ENCODE results near the gene LONRF2. TPM values are rescaled to one million over a fixed set of nuclear protein-coding genes. Genes with fewer than 3 reads are reported as not detected.
"Not testable (repeated sequence)": the region's sequence is repeated elsewhere in the genome, so short reads cannot be mapped to it uniquely, and the experiment has no call there.

LONRF2 gene
- total RNA-seq: 2.8 TPM

DNA sequence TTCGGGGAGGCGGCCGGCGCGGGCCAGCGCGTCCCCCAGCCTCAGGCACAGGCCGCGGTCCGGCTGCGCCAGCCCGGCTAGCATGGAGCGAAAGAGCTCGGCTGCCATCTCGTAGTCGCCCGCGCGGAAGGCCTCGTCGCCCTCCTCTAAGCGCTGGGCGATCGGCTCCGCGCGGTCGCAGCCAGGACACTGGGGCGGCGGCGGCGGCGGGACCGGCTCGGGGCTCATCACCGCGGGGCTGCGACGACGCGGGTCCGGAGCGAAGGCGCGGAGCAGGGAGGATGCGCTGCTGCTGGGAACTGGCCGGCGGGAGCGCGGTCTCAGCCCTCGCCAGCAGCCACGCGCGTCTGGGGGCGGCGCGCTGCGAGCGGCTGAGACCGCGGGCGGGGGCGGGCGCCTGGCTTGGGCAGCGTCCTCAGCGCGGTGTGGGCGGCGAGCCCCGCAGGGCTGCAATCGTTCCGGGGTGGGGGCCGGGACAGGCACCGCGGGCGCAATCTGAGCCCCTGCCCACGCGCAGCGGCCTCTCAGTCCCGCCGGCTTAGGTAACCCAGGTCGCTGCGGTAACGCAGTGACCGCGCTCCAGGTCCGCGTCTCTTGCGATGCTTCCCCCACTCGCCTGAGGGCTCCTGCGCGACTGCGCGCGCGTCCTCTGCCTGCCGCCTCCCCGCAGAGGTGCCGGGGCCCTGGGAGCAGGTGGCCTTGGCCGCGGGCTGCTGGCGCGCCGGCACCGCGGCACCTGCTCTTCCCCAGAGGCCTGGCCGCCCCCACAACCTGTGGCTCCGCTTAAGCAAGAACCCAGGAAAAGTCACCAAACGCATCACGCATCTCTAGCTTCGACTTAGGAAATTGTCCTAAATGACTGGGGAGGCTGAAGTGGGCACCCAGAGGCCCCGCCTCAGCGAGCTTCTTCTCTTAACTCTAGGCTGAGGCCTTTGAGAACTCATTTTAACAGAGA is at the start of gene LONRF2:
Gene LONRF2 (minus strand): TSS at position 636 of the 955 bp plus-strand sequence. CDS start 408 bp downstream, at position 228.
- DNase-seq: no peak

DNA sequence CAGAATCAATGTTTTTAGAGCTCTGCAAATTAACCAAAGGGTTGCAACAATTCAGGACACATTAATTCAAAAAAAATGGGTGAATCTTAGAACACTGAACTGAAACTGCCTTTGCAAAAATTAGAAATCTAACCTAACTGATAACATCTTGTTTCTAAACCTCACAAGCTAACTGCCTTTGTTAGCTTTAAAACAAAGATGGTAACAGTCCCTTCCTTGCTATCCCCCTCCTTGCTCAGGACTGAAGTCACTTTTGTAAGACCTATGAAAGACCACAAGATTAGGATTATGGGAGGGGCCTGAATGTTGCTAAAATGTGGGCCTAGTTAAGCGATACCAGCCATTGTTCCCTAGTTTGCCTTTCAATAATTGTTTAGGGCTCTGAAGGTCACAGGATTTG is 44.9 kb upstream of the LONRF2 start:
- DNase-seq: no peak

DNA sequence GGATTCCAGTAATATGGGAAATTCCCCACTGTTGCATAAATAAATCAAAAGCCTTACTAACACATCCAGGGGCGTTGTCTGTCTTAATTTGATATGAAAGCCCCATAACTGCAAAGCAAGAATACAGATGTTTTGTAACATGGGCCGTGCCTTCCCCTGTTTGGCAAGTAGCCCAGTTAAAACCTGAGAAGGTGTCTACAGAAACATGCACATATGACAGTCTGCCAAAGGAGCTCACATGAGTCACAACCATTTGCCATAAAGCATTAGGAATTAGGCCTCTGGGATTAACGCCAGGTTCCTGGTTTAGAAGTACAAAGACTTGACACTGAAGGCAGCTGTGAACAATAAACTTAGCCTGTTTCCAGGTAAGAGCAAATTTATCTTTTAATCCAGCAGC is 43.1 kb upstream of the LONRF2 start:
- no peak for DNase-seq

DNA sequence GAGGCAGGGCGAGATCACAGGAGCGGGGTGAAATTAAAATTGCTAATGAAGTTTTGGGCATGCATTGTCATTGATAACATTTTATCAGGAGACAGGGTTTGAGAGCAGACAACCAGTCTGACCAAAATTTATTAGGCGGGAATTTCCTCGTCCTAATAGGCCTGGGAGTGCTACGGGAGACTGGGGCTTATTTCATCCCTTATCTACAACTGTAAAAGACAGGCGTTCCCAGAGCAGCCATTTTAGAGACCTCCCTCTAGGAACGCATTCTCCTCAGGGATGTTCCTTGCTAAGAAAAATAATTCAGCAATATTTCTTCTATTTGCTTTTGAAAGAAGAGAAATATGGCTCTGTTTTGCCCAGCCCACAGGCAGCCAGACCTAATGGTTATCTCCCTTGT is 40.0 kb upstream of the LONRF2 start:
- DNase-seq: not testable (repeated sequence)

GRCh38 chr2:100359576-100359975 is 37.3 kb upstream of the LONRF2 start:
- DNase-seq: no peak

DNA sequence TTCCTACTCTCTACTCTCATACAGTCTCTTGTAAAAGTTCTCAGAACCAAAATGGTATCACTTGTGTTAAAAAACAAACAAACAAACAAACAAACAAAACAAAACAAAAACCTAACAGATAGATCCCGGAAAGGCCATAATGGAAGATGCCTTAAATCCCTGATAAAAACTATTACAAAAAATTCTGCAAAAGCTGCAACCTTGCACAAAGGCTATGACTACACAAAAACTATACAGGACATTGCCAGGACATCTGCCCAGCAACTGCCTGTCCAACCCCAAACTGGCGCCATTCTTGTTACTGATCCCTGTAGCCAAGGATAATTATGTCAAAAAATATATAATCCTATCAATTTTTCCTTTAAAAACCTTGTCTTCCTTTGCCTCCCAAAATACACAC is 36.3 kb upstream of the LONRF2 start:
- no peak for DNase-seq

- DNase-seq: no peak
Measured at GRCh38 chr2:100352521-100352920, 30.2 kb upstream of the LONRF2 start.

- no peak for DNase-seq
Measured at GRCh38 chr2:100350661-100351185, 28.4 kb upstream of the LONRF2 start.

DNA sequence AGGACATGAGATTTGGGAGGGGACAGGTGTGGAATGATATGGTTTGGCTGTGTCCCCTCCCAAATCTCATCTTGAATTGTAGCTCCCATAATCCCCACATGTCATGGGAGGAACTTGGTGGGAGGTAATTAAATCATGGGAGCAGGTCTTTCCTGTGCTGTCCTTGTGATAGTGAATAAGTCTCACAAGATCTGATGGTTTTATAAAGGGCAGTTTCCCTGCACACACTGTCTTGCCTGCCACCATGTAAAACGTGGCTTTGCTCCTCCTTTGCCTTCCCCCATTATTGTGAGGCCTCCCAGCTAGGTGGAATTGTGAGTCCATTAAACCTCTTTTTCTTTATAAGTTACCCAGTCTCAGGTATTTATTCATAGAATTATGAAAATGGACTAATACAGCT is 22.8 kb upstream of the LONRF2 start:
- DNase-seq: not testable (repeated sequence)

DNA sequence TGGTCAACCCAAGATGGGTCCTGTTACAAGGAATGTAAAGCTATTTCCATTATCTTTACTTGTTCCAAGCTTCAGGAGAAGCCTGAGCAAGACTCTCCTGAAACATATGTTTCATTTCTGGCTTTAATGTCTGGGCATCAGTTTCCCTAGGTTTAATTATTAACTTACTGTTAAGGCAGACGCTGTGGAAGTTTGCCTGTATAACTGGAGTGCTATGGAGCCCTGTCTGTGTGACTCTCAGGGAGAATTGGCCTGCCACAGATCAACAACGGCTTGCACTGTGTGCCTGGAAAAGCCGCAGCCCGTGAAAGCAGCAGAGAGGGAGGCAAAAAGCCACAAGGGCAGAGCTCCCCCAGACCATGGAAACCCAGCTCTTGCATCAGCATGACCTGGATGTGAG is 22.1 kb upstream of the LONRF2 start:
- no peak for DNase-seq

DNA sequence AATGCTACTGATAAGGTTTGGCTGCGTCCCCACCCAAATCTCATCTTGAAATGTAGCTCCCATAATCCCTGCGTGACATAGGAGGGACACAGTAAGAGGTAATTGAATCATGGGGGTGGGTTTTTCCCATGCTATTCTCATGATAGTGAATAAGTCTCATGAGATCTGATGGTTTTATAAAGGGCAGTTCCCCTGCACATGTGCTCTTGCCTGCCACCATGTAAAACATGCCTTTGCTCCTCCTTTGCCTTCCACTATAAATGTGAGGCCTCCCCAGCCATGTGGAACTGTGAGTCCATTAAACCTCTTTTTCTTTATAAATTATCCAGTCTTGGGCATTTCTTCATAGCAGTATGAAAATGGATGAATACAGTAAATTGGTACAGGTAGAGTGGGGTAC is 20.2 kb upstream of the LONRF2 start:
- not testable (repeated sequence) for DNase-seq

- DNase-seq: no peak
Measured at GRCh38 chr2:100339823-100340222, 17.5 kb upstream of the LONRF2 start.

DNA sequence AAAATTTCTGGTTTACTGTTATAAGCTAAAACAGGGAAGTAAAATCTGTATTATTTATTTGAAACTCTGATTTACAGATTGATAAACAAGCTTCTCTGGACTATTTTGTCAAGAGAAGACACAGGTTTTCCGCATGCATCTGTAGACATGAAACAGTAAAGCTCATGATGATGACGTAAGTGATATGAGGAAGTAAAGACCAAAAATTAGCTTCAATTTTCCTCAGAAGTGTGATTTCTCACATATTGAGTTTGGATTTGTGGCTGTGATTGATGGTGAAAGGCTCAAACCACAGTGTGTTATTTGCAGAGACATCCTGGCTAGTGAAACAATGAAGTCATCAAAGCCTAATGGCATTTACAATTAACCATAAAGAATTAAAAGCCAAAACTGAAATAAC is 12.6 kb upstream of the LONRF2 start:
- no peak for DNase-seq

DNA sequence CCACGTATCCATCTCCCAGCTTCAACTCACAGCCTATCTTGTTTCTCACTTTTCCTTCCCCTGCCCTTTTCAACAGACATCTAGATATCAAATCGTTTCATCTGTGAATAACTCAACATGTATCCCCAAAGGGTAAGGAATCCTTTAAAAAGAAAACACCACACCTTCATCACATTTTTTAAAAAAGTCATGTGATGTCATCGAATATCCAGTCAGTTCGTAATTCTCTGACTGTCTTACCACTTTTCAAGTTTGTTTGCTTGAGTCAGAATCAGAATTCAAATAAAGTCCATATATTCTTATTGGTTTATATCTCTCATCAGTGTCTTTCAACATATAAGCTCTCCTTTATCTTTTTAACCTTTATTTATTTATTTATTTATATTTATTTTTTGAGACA is 5.4 kb upstream of the LONRF2 start:
- DNase-seq: no peak

DNA sequence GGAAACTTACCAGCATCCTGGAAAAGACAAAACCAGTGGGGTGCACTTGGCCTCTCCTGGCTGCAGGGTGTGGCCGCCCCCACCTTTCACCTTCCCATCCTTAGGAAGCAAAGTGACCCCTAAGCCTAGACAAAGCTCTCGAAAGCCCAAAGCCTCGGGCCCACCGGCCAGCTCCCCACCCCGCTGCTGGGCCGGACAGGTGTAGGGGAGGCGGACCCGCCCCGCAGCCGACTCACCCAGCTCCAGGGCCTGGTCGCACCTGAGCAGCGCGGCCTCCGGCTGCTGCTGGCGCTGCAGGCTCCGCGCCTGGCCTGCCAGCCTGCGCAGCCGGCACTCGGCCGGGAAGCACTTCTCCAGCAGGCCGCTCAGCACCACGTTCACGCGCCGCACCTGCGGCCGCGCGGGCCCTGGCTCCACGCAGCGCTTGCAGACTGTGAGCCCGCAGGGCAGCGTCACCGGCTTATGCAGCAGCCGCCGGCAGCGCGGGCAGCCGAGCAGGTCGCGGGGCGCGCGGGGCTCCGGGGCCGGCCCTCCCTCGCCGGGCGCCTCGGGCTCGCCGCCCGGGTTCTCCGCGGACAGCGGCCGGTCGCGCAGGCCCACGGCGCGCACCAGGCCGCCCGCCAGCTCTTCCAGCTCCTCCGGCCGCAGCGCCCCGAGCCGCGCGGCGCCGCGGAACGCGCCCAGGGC is 979 bp downstream of the LONRF2 start:
- no peak for DNase-seq

- DNase-seq: no peak
Measured at GRCh38 chr2:100320547-100321178, 1.6 kb downstream of the LONRF2 start.

- no peak for DNase-seq
Measured at GRCh38 chr2:100317634-100318033, 4.7 kb downstream of the LONRF2 start.

GRCh38 chr2:100309973-100310719 is 12.2 kb downstream of the LONRF2 start:
- DNase-seq: no peak

DNA sequence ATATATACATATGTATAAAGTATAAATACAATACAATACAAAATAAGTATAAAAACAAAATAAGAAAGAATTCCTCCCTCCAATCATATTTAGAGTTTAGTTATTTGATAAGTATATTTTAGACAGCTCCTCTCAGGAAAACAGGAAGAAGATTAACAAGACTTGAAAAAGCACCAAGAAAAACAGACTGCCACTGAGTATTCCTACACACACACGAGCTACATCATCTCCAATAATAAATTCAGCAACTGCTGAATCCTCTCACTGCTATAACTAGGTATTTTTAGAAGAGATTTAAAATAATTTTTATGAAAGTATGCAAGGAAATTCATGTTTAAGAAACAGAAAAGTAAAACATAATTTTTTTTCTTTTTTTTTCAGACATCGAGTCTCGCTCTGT is 13.0 kb downstream of the LONRF2 start:
- DNase-seq: no peak

GRCh38 chr2:100303744-100304143 is 18.6 kb downstream of the LONRF2 start:
- no peak for DNase-seq

DNA sequence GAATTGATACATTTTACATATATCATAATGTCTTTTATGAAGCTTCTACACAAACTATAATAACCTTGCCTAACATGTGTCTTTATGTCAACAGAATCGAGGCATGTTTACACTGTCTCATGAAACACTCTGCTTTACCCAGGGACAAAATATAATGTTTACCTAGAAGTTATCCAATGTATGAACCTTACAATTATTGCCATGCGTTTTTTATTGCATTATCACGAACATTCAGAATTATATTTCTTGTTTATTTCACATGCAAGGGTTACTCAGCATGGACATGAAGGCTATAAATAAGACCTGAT is 19.8 kb downstream of the LONRF2 start:
- DNase-seq: no peak

DNA sequence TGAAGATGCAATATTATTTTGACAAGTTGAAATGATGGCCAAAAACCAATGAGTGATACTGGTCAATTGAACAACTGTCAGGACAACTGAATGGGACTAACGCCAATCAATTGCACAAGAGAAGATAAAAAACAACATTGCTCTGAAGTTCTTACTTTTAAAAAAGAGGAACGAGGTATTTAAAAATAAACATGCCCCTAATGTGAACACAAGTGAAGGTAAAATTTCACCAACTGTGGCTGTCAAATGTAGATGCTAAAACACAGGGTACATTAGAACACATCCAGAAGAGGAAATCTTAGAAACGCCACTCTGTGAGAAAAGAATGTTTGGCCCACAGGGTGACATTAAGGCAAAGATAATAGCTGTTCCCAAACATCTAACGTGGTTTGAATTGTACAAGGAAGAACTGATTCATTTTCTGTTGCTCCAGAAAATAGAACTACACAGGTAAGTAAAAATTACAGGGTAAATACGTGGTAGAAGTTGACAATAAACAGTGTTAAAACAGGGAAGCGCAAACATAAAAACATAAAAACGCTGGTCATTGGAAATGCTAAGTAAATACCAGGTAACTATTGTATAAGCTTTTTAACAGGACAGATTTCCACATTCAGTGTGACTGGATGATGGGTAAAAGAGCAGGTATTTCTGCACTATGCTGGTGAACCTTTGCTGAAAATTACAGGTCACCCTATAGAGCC is 20.3 kb downstream of the LONRF2 start:
- DNase-seq: no peak
